OCI-LY1 (cell line): ENCODE data around the gene GALNT9.

Experiments
- H2AFZ ChIP-seq: fragments of 200-600 bp; sonication (generic), shearing (Covaris generic); 2 replicates; pipeline ENCODE4 v1.6.0; 2014; ENCODE audit warnings: antibody characterized with exemption, mild to moderate bottlenecking, low read length
- H3F3A ChIP-seq: fragments of 200-600 bp; sonication (generic), shearing (Covaris generic); 2 replicates; pipeline ENCODE4 v1.6.0; 2014; ENCODE audit warnings: mild to moderate bottlenecking, antibody characterized with exemption, low read length, moderate library complexity; ENCODE audit not compliant: insufficient read depth
- H3K27ac ChIP-seq: fragments of 200-600 bp; sonication (generic); 2 replicates; pipeline ENCODE4 v1.5.1; 2014; ENCODE audit warnings: low read length, mixed run types, mild to moderate bottlenecking, low read depth; ENCODE audit not compliant: poor library complexity, severe bottlenecking
- H3K27me3 ChIP-seq: fragments of 200-600 bp; sonication (generic); 2 replicates; pipeline ENCODE4 v1.6.0; 2014; ENCODE audit warnings: antibody characterized with exemption, mild to moderate bottlenecking, low read length, moderate library complexity; ENCODE audit not compliant: insufficient read depth
- H3K36me3 ChIP-seq: fragments of 200-600 bp; sonication (generic); 2 replicates; pipeline ENCODE4 v1.6.1; 2014; ENCODE audit warnings: mild to moderate bottlenecking, antibody characterized with exemption, low read length, moderate library complexity, mixed read lengths; ENCODE audit not compliant: insufficient read depth
- H3K4me1 ChIP-seq: fragments of 200-600 bp; sonication (generic); 2 replicates; pipeline ENCODE4 v1.5.1; 2014; ENCODE audit warnings: mild to moderate bottlenecking, low read length, moderate library complexity; ENCODE audit not compliant: insufficient read depth, severe bottlenecking
- H3K4me2 ChIP-seq: fragments of 200-600 bp; sonication (generic), shearing (Covaris generic); 2 replicates; pipeline ENCODE4 v1.6.1; 2014; ENCODE audit warnings: low read length
- H3K4me3 ChIP-seq: fragments of 200-600 bp; sonication (generic); 2 replicates; pipeline ENCODE4 v1.5.1; 2014; ENCODE audit warnings: low read length, low read depth, mild to moderate bottlenecking, mixed read lengths; ENCODE audit not compliant: poor library complexity, severe bottlenecking
- H3K79me2 ChIP-seq: fragments of 200-600 bp; shearing (Covaris generic); 2 replicates; pipeline ENCODE4 v1.6.1; 2016; ENCODE audit warnings: mixed run types, low read length, mixed read lengths; ENCODE audit not compliant: insufficient read depth
- H3K9ac ChIP-seq: fragments of 200-600 bp; sonication (generic), shearing (Covaris generic); 2 replicates; pipeline ENCODE4 v1.6.1; 2014; ENCODE audit warnings: mild to moderate bottlenecking, low read length, mixed read lengths
- H3K9me2 ChIP-seq: fragments of 200-600 bp; sonication (generic), shearing (Covaris generic); 2 replicates; pipeline ENCODE4 v1.6.1; 2014; ENCODE audit warnings: low read depth, mild to moderate bottlenecking, low read length, mixed read lengths
- H3K9me3 ChIP-seq: fragments of 200-600 bp; shearing (Covaris generic); 2 replicates; pipeline ENCODE4 v1.6.1; 2014; ENCODE audit warnings: low read length, mixed read lengths
- H4K20me1 ChIP-seq: fragments of 200-600 bp; sonication (generic), shearing (Covaris generic); 2 replicates; pipeline ENCODE4 v1.6.0; 2016; ENCODE audit warnings: mild to moderate bottlenecking, low read length; ENCODE audit not compliant: insufficient read depth
- CTCF ChIP-seq: fragments of 200-600 bp; sonication (generic), shearing (Covaris generic); IDR thresholded peaks from 2 replicates; pipeline ENCODE4 v1.5.1; 2017; ENCODE audit warnings: mild to moderate bottlenecking, antibody characterized with exemption, low read length, moderate library complexity, mixed read lengths
- EZH2 ChIP-seq: fragments of 200-600 bp; sonication (generic), shearing (Covaris generic); IDR thresholded peaks from 2 replicates; pipeline ENCODE4 v1.8.0; 2017; ENCODE audit warnings: borderline replicate concordance, mixed run types, mild to moderate bottlenecking, antibody characterized with exemption, low read length, moderate library complexity, mixed read lengths

Gene GALNT9

GRCh38 chr12:132284071-132284826 is 45.1 kb downstream of the GALNT9 start:
- no peak overlapping the region for H3K27ac ChIP-seq

GRCh38 chr12:132282950-132283771 is 46.2 kb downstream of the GALNT9 start:
- Histone ChIP-seq H3K9ac (no peak overlapping the region), H3K9me2 (no peaks in the 10 kb centered on the region), H3K9me3 (no peaks in the 10 kb centered on the region), H3F3A (no peaks in the 10 kb centered on the region), H3K4me1 (no peaks in the 10 kb centered on the region), H4K20me1 (no peaks in the 10 kb centered on the region), H3K4me2 (no peak overlapping the region), H3K36me3 (no peaks in the 10 kb centered on the region), H2AFZ (no peak overlapping the region), H3K4me3 (no peak overlapping the region), H3K79me2 (no peaks in the 10 kb centered on the region), H3K27ac (no peak overlapping the region), H3K27me3 (no peaks in the 10 kb centered on the region)
- TF ChIP-seq CTCF = no peak
- no peak for TF ChIP-seq EZH2

More at GRCh38 chr12:132284071-132284826, 45.1 kb downstream of the GALNT9 start:
- Histone ChIP-seq H3K4me1 (no peaks in the 10 kb centered on the region), H3K27me3 (no peaks in the 10 kb centered on the region), H3K9ac (no peak overlapping the region), H2AFZ (no peak overlapping the region), H3K9me3 (no peaks in the 10 kb centered on the region), H3K79me2 (no peaks in the 10 kb centered on the region), H3F3A (no peaks in the 10 kb centered on the region), H4K20me1 (no peaks in the 10 kb centered on the region), H3K9me2 (no peaks in the 10 kb centered on the region), H3K36me3 (no peaks in the 10 kb centered on the region), H3K4me2 (no peak overlapping the region), H3K4me3 (no peak overlapping the region)
- TF ChIP-seq CTCF (no peak), EZH2 (no peak)

GRCh38 chr12:132282031-132282949 is 47.1 kb downstream of the GALNT9 start:
- Histone ChIP-seq H2AFZ (no peak overlapping the region), H3K36me3 (no peaks in the 10 kb centered on the region), H4K20me1 (no peaks in the 10 kb centered on the region), H3K27me3 (no peaks in the 10 kb centered on the region), H3K9ac (no peak overlapping the region), H3K4me2 (no peak overlapping the region), H3K4me3 (no peak overlapping the region), H3K9me3 (no peaks in the 10 kb centered on the region), H3K27ac (no peak overlapping the region), H3K4me1 (no peaks in the 10 kb centered on the region), H3K79me2 (no peaks in the 10 kb centered on the region), H3K9me2 (no peaks in the 10 kb centered on the region), H3F3A (no peaks in the 10 kb centered on the region)
- no peak for TF ChIP-seq CTCF
- no peak for TF ChIP-seq EZH2
